Measurements from ENCODE around the gene MEIS2. TPM values are rescaled to one million over a fixed set of nuclear protein-coding genes. Genes with fewer than 3 reads are reported as not detected.

Gene MEIS2
- total RNA-seq, 1 donor from 2014 or later, result 20.7 TPM

GRCh38 chr15:36954486-36954885 is 145.9 kb downstream of the MEIS2 start:
- Histone ChIP-seq H3K4me1 (peaks cover 3% of the 10 kb centered on the region), H3K9me3 (no peaks in the 10 kb centered on the region), H3K27ac (no peak overlapping the region), H3K27me3 (ENCODE audit: low read depth) (no peaks in the 10 kb centered on the region), H3K36me3 (no peaks in the 10 kb centered on the region), H3K4me3 (no peak overlapping the region)
- intact Hi-C loops (cut with DNase I), result no loop called here
- ATAC-seq (no peak), DNase-seq (no peak)
- TF ChIP-seq, protein P1, sequence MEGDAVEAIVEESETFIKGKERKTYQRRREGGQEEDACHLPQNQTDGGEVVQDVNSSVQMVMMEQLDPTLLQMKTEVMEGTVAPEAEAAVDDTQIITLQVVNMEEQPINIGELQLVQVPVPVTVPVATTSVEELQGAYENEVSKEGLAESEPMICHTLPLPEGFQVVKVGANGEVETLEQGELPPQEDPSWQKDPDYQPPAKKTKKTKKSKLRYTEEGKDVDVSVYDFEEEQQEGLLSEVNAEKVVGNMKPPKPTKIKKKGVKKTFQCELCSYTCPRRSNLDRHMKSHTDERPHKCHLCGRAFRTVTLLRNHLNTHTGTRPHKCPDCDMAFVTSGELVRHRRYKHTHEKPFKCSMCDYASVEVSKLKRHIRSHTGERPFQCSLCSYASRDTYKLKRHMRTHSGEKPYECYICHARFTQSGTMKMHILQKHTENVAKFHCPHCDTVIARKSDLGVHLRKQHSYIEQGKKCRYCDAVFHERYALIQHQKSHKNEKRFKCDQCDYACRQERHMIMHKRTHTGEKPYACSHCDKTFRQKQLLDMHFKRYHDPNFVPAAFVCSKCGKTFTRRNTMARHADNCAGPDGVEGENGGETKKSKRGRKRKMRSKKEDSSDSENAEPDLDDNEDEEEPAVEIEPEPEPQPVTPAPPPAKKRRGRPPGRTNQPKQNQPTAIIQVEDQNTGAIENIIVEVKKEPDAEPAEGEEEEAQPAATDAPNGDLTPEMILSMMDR (IDR thresholded peaks at IDR 0.05), result no peak

GRCh38 chr15:36953346-36953745 is 147.0 kb downstream of the MEIS2 start:
- no peaks in the 10 kb centered on the region for H3K9me3 ChIP-seq
- H3K4me1 ChIP-seq, result peaks cover 3% of the 10 kb centered on the region
- no peak overlapping the region for H3K4me3 ChIP-seq
- TF ChIP-seq, protein P1 (IDR thresholded peaks at IDR 0.05), result no peak
- intact Hi-C loops (cut with DNase I), result no loop called here
- ATAC-seq (no peak), DNase-seq (no peak)
- no peaks in the 10 kb centered on the region for H3K36me3 ChIP-seq
- no peak overlapping the region for H3K27ac ChIP-seq
- H3K27me3 ChIP-seq (ENCODE audit: low read depth), result no peaks in the 10 kb centered on the region

GRCh38 chr15:36951731-36952247 is 148.6 kb downstream of the MEIS2 start:
- TF ChIP-seq, protein P1 (IDR thresholded peaks at IDR 0.05), result no peak
- Histone ChIP-seq H3K27ac (no peak overlapping the region), H3K9me3 (no peaks in the 10 kb centered on the region), H3K36me3 (no peaks in the 10 kb centered on the region), H3K4me1 (peaks cover 3% of the 10 kb centered on the region), H3K4me3 (no peak overlapping the region), H3K27me3 (ENCODE audit: low read depth) (no peaks in the 10 kb centered on the region)
- intact Hi-C loops (cut with DNase I), result no loop called here
- DNase-seq (no peak), ATAC-seq (no peak)

DNA sequence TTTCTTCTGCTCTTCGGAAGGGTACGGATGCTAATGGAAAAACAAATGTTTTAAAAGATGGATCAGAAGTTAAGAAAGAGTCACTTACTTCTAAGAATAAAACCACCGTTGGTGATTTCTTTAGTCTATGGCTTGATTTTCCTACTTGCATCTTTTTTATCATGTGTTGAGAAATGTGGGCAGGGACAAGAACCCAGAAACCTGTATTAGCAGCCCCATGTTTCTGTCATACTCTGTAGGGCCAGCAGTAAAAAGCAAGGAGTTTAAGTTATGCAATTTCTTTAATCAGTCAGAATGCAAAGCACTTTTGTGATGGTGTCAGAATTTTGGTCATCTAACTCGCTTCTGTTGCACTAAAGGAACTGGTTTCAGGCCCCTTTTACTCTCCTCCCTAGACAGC is 150.0 kb downstream of the MEIS2 start:
- no peaks in the 10 kb centered on the region for H3K9me3 ChIP-seq
- no peak overlapping the region for H3K4me3 ChIP-seq
- no peaks in the 10 kb centered on the region for H3K36me3 ChIP-seq
- H3K4me1 ChIP-seq, result peaks cover 3% of the 10 kb centered on the region
- intact Hi-C loops (cut with DNase I), result no loop called here
- TF ChIP-seq, protein P1 (IDR thresholded peaks at IDR 0.05), result no peak
- H3K27me3 ChIP-seq (ENCODE audit: low read depth), result no peaks in the 10 kb centered on the region
- ATAC-seq (no peak), DNase-seq (no peak)
- no peak overlapping the region for H3K27ac ChIP-seq

DNA sequence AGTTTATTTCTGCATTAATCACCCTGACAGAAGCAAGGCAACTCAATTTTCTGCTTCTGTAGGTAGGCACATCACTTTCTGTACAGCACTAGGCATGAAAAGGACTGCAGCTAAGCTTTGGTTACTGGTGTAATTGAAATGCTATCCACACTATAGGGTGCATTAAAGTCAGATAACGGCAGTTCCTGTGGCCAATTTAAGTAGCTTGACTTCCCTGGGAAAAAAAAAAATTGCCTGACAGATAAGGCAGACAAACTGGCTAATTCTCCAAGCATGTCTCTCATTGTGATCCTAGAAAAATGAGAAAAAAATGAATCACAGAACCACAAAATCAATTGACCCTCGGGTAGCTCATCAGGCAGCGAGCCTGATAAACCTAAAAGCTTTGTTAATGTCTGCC is 151.4 kb downstream of the MEIS2 start:
- TF ChIP-seq, protein P1 (IDR thresholded peaks at IDR 0.05), result no peak
- no peak overlapping the region for H3K4me3 ChIP-seq
- intact Hi-C loops (cut with DNase I), result no loop called here
- H3K36me3 ChIP-seq, result no peaks in the 10 kb centered on the region
- H3K27ac ChIP-seq, result no peak overlapping the region
- ATAC-seq (no peak), DNase-seq (no peak)
- H3K4me1 ChIP-seq, result peaks cover 3% of the 10 kb centered on the region
- H3K9me3 ChIP-seq, result no peaks in the 10 kb centered on the region
- no peaks in the 10 kb centered on the region for H3K27me3 ChIP-seq (ENCODE audit: low read depth)
